ENCODE data around the gene CCDC171.

DNA sequence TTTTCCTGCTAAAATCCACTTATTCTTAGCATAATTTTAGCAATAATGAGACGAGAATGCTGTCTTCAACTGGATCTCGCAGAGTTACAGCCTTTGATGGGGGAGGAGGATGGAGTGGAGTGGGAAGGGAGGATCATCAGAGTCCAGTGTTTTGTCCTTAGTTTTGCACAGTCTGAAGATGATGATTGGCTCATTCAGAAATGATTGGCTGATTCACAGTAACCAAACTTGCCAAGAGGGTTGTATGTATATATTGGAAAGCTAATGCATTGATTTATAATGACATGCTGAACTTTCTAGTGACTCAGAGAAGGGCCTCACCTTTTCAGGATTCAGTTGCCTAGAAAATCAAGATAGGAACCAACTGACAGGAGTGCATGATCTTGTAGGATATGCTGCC, 448.0 kb downstream of the CCDC171 start:
- TF ChIP-seq, protein P1, sequence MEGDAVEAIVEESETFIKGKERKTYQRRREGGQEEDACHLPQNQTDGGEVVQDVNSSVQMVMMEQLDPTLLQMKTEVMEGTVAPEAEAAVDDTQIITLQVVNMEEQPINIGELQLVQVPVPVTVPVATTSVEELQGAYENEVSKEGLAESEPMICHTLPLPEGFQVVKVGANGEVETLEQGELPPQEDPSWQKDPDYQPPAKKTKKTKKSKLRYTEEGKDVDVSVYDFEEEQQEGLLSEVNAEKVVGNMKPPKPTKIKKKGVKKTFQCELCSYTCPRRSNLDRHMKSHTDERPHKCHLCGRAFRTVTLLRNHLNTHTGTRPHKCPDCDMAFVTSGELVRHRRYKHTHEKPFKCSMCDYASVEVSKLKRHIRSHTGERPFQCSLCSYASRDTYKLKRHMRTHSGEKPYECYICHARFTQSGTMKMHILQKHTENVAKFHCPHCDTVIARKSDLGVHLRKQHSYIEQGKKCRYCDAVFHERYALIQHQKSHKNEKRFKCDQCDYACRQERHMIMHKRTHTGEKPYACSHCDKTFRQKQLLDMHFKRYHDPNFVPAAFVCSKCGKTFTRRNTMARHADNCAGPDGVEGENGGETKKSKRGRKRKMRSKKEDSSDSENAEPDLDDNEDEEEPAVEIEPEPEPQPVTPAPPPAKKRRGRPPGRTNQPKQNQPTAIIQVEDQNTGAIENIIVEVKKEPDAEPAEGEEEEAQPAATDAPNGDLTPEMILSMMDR (IDR thresholded peaks at IDR 0.05; ENCODE audit: insufficient read depth, low read depth, low read length): no peak
- TF ChIP-seq EZH2 (IDR thresholded peaks at IDR 0.05; ENCODE audit: insufficient read depth, low read length): no peak

Data from astrocyte (in vitro differentiated cells and primary cell).